ENCODE data around the gene SEC16B.

DNA sequence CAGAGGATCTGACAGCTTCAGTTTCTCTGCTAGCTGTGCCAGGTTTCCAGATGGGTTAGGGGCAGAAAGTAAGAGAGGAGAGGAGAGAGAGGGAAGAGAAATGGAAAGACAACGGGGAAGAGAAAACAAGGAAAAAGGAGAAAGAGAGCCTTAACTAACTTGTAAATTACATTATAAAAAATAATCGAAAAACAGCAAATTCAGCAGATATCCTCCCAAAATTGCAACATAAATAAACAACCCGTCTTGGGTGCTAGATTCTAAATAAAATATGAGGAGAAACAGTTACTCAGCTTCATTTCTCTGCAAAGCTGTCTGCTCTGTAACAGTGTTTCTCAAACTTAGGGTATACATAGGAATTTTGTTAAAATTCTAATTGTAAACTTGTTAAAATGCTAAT, 29.2 kb downstream of the SEC16B start:
- TF ChIP-seq, protein P1, sequence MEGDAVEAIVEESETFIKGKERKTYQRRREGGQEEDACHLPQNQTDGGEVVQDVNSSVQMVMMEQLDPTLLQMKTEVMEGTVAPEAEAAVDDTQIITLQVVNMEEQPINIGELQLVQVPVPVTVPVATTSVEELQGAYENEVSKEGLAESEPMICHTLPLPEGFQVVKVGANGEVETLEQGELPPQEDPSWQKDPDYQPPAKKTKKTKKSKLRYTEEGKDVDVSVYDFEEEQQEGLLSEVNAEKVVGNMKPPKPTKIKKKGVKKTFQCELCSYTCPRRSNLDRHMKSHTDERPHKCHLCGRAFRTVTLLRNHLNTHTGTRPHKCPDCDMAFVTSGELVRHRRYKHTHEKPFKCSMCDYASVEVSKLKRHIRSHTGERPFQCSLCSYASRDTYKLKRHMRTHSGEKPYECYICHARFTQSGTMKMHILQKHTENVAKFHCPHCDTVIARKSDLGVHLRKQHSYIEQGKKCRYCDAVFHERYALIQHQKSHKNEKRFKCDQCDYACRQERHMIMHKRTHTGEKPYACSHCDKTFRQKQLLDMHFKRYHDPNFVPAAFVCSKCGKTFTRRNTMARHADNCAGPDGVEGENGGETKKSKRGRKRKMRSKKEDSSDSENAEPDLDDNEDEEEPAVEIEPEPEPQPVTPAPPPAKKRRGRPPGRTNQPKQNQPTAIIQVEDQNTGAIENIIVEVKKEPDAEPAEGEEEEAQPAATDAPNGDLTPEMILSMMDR (conservative IDR thresholded peaks at IDR 0.05; ENCODE audit: low read depth, low read length) = no peak
- TF ChIP-seq EZH2 (IDR thresholded peaks at IDR 0.05; ENCODE audit: low read length, unreplicated experiment) = no peak
